HG02884 (cell line): ENCODE results near the gene FGF14.
"Not testable (repeated sequence)": the region's sequence is repeated elsewhere in the genome, so short reads cannot be mapped to it uniquely, and the experiment has no call there.

Source experiments
- ATAC-seq: cut with Tn5 transposase; IDR thresholded peaks from one replicate; pipeline ENCODE4 v1.9.1; 2021; ENCODE audit warnings: mild to moderate bottlenecking, moderate library complexity; ENCODE audit not compliant: unreplicated experiment

FGF14 gene

GRCh38 chr13:102068323-102068722, 333.5 kb downstream of the FGF14 start:
- ATAC-seq, result not testable (repeated sequence)

DNA sequence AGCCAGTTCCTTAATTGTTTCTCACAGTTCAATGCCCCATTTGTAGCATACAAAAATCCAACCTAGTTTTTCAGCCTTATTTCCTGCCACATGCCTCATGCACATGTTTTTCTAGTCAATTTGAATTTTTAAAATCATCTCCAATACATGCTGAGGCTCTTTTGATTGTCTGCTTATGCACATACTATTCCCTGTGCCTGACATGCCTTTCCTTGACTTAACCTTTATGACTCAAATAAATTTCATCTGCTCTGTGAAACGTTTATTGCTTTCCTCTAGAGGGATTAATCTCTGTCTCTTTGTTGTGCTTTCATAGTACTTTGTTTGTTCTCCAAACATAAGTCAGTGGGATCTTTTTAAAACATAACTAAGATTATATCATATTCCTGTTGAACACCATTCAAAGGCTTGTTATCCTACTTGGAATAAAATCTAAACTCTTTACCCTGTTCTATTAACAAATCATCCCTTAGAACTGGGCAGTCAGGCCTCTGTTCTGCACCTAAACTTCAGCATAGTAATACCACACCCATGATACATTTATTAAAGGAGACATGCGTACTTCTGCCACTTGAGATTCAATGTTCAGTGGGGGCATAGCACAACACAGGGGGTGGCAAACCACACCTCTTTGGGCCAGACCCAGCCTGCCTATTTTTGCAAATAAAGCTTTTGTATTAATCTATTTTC, 346.6 kb downstream of the FGF14 start:
- ATAC-seq, result no peak

- no peak for ATAC-seq
These were observed 352.0 kb downstream of the FGF14 start for GRCh38 chr13:102049853-102050252.

DNA sequence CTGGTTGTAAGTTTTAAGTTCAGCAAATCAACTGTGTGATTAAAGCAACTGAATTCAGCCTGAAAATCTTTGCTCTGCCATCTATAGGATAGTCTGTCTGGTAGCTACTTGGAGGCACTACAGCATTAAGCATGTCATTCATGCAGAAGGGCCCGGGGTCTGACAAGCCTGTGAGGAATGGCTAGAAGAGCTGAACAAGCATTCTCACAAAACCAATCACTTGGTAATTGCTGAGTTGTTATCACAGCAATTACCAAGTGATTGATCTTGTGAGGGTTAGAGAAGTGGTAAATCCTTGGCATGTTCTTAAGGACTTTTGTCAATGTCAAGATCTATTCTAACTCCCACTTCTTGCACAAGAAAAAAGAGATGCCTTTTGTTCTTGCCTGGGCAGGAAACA, 356.1 kb downstream of the FGF14 start:
- no peak for ATAC-seq

DNA sequence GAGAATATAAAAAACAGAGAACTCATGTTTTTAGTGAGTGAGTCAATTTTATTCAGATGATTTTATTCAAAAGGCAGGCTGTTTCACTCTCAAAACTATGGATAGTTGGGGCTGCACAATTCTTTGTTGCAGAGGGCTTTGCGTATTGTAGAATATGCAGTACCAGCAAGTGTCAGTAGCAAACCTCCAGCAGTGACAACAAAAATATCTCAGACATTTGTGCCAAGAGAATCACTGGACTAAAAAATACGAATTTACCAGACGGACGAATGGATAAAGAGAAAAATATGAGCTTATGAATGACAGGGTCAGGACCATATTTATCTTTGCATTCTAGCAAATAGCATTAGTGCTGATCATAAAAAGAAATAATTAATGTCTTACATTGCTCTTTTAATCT, 359.1 kb downstream of the FGF14 start:
- ATAC-seq, result no peak

DNA sequence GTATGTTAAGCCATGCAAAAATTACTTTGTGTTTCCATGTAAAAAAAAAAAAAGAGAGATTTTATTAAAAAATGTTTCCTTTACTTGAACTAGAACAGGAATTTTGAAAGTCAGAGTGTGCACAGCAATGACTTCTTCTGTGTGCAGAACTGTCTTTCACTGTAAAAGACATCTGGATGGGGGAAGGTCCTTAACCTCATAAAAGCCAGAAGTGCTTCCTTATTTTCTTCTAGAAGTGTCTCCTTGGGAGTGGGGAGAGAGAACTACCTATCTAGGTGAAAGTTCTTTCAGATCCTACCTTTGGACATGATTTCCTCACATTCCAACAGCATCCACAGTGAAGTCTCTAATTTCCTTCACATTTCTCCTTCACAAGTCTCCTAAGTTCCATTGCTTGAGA, 360.3 kb downstream of the FGF14 start:
- ATAC-seq, result no peak

DNA sequence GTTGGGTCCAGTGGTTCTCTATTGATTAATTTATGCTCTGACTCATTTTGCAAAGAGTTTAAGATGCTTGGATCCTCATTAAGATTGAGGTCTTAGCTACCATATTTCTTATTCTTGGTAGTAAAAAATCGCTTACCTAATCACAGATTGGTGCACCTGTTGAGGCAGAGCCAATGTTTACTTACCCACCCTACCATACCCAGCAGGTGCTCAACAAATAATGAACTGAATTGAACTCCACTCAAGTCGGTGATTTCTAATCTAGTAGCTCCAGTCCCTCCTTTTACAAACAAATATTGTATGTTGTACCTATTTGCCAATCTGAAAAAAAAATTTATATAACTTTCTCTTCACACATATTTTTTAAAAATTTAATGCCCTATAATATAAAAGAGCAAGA, 361.0 kb downstream of the FGF14 start:
- ATAC-seq, result no peak

- ATAC-seq, result no peak
These were observed 362.6 kb downstream of the FGF14 start for GRCh38 chr13:102039264-102039663.

GRCh38 chr13:102038787-102039186, 363.1 kb downstream of the FGF14 start:
- no peak for ATAC-seq

GRCh38 chr13:102035969-102036368, 365.9 kb downstream of the FGF14 start:
- no peak for ATAC-seq

- ATAC-seq, result no peak
These were observed 368.0 kb downstream of the FGF14 start for GRCh38 chr13:102033857-102034331.

GRCh38 chr13:102033386-102033785, 368.5 kb downstream of the FGF14 start:
- no peak for ATAC-seq

DNA sequence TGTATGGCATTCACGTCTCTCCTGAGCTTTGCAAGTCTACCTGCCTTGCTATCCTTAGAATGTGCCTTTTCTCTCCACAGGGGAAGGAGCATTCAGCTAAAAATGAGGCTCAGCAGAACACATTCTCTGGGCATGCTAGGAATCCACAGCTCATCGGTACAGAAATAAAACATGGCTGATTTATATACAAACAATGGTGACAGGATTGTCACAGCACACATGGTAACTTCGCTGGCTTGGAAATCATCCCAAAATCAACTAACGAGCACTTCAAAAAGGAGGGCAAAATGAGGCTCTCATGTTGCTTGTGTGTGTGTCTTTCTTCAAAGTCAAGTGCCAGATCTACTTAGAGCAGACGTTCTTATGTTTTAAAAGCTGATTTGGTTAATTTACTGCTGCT, 373.0 kb downstream of the FGF14 start:
- ATAC-seq, result no peak

- no peak for ATAC-seq
These were observed 373.6 kb downstream of the FGF14 start for GRCh38 chr13:102028206-102028605.

GRCh38 chr13:102021777-102022176, 380.1 kb downstream of the FGF14 start:
- no peak for ATAC-seq

- ATAC-seq, result no peak
These were observed 381.1 kb downstream of the FGF14 start for GRCh38 chr13:102020611-102021216.

GRCh38 chr13:102018716-102019115, 383.1 kb downstream of the FGF14 start:
- ATAC-seq, result no peak

DNA sequence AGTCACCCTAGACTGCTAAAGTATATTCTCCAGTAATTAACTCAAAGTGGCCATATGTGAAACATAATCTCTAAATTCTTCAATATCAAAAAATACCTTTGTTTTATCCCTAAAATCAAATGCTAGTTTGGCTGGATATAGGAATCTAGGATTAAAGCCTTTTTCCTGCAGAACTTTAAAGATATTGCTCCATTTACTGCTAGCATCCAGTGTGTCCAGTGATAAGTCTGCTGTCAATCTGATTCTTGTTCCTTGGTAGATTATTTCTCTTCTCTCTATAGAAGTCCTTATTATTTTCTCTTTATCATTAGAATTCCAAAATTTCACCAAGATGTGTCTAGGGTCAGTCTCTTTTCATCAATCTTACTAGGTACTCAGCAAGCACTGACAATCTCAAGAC, 384.6 kb downstream of the FGF14 start:
- ATAC-seq, result no peak

DNA sequence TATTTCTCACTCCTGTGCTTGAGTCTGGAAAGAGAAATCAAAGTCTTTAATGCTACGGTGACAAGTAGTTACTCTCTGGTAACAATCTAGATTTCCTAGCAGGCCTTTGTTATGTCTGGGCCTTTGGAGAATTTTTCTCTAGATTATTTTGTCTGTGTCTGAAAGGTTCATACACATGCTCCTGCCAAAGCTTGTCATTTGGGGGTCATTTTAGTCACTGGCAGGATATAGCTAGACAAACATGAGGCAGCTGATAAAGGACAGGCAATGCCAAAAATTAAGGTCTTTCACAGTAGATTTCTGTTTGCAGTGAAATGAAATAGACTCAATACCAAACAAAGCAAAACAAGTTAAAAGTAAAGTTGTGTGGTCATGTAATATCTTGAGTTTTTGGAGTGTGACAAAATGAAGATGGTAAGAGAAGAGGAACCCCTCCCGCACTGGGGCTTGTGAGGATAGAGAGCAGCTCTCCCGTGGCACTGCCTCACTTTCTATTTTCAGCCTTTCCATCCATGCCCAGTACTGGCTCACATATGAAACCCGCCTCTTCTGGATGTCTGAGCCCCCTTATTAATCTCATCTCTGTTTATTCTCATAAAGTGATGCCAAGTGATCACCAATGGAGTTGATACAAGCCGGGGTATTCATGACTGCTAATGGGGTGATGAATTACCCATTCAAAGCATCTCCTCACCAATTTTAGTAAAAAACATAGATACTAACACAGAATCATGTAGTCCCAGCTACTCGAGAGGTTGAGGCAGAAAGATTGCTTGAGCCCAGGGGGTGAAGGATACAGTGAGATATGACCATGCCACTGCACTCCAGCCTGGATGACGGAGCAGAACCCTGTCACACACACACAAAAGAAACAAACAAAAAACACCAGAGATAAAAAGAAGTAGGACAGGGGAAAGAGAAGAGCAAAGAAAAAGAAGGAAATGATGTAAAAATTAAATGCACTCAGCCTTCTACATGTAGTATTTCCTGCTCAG, 389.3 kb downstream of the FGF14 start:
- no peak for ATAC-seq

GRCh38 chr13:102011455-102011854, 390.4 kb downstream of the FGF14 start:
- ATAC-seq, result not testable (repeated sequence)

DNA sequence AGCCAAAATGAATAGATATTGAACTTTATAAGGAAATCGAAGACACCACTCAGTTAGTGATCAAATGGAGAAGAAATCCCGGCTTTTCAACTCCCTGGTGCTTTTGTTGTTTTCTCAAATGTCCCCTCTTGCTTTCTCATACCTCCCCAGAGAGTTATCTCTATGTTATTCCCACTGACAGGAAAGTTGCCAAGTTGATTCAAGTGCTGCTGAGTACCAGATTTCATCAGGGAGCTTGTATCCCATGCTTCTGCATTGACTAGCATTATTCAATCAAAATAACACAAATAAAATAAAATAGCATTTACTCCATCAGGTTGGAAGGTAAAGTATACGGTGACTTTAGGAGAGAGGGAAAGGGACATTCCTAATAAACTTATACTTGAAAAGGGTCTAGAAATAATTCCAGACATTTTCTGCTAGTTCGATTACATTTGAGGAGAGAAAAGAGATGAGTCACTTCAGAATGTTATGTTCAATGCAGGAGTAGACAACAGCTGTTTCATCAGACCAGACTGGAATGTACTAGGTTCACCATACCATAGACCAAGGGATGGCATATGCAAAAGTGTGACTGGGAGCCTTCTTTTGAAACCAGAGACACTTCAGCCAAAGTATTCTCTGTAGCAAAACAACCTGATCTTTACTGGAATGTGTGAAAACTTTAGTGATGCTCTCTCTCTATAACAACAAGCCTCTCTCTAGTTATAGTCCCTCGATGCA, 397.8 kb downstream of the FGF14 start:
- ATAC-seq, result no peak
